Measurements from ENCODE around the gene TMPRSS9. TPM values are rescaled to one million over a fixed set of nuclear protein-coding genes. Genes with fewer than 3 reads are reported as not detected.

Gene TMPRSS9
- total RNA-seq, 4 donors from 2014 or later: 0.12 TPM; not detected in 3

DNA sequence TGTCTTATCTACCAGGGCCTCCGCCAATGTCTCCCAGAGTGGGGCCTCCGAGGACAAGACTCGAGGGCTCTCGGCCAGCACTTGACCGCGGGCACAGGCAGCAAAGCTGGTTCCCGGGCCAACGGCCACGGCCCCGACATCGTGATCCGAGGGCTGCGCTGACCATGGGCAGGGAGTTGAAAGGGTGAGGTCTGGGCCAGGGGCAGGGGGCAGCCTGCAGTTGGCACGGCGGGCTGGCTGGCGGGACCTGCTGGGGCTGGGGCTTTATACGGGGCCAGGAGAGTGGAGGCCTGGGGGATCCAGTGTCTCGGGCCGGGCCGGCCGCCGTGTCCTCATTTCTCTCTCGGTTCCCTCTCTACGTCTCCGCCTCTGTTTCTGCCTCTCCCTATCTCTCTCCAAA is 42.3 kb upstream of the TMPRSS9 start:
- DNase-seq (ENCODE audit: low spot score) (no peak), ATAC-seq (ENCODE audit: low FRiP score) (no peak)
- TF ChIP-seq CTCF (IDR thresholded peaks at IDR 0.05): no peak

DNA sequence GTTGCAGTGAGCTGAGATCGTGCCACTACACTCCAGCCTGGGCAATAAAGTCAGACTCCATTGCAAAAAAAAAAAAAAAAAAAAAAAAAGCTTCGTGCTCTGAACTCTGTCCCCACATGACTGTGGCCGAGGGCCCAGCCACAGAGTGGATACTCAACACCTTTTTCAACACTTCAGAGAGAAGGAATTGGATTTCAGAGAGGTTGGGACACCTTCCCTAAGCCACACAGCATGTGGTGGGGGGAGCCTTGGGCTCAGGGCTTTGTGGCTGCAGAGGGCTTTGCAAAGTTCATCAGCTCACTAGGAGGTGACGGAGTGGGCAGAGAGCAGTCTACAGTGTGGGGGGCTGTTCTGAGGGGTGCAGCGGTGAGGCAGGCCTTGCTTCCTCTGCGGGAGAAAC is 41.1 kb upstream of the TMPRSS9 start:
- DNase-seq (ENCODE audit: low spot score) (no peak), ATAC-seq (ENCODE audit: low FRiP score) (no peak)
- no peak for TF ChIP-seq CTCF (IDR thresholded peaks at IDR 0.05)

DNA sequence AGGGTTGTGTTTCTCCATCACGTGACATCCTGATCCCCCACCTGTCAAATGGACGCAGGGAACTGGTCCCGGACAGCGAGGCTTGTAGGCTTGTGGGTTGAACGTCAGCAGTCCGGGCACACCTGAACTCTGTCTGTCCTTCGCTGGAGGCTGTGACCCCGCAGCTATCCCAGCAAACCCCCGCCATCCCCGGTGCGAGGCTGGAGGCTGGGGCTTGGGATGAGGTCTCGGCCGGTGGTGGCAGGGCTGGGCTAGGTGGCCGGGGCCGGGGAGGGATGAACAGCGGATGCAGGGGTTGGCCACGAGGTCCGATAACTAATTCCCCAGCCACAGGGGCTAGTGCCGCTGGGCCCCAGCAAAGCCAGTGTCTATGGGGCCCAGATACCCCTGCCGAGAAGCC is 40.5 kb upstream of the TMPRSS9 start:
- no peak for DNase-seq (ENCODE audit: low spot score)
- TF ChIP-seq CTCF (IDR thresholded peaks at IDR 0.05): no peak

DNA sequence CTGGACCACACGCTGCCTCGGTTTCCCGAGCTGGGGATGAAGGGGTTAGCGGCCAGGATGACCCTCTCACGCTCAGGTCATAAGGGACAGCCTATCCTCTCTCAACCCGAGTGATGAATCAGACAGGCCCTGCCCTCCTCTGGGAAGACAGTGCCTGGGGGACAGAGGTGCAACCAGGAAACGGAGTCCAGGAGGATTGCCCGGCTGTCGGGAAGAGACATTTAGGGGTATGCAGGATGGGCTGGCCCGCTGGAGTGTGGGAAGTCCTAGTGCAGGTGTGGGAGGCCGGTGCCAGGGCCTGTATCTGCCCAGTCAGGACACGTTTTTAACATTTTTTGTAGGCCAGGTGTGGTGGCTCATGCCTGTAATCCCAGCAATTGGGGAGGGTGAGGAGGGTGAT is 40.0 kb upstream of the TMPRSS9 start:
- TF ChIP-seq CTCF (IDR thresholded peaks at IDR 0.05): no peak
- ATAC-seq (ENCODE audit: low FRiP score) (no peak), DNase-seq (ENCODE audit: low spot score) (no peak)

More for the DNA sequence above, 40.5 kb upstream of the TMPRSS9 start:
- ATAC-seq (ENCODE audit: low FRiP score): no peak

- TF ChIP-seq CTCF (IDR thresholded peaks at IDR 0.05): no peak
- no peak for DNase-seq (ENCODE audit: low spot score)
- ATAC-seq (ENCODE audit: low FRiP score): no peak
Measured at GRCh38 chr19:2320939-2321338, 39.1 kb upstream of the TMPRSS9 start.

GRCh38 chr19:2321565-2322283 is 38.3 kb upstream of the TMPRSS9 start:
- no peak for ATAC-seq (ENCODE audit: low FRiP score)
- no peak for DNase-seq (ENCODE audit: low spot score)
- TF ChIP-seq CTCF (IDR thresholded peaks at IDR 0.05): no peak

- DNase-seq (ENCODE audit: low spot score) (no peak), ATAC-seq (ENCODE audit: low FRiP score) (no peak)
- no peak for TF ChIP-seq CTCF (IDR thresholded peaks at IDR 0.05)
Measured at GRCh38 chr19:2323707-2324106, 36.4 kb upstream of the TMPRSS9 start.
